Measurements from ENCODE around the gene PRAC2.

The PRAC2 gene

GRCh38 chr17:48732688-48733629, 10.0 kb downstream of the PRAC2 start:
- in situ Hi-C loops (cut with MboI; ENCODE audit: low sequenced_read_pairs): no loop called here

- in situ Hi-C loops (cut with MboI; ENCODE audit: low sequenced_read_pairs): no loop called here
Observed at GRCh38 chr17:48733632-48734328, 10.8 kb downstream of the PRAC2 start.

GRCh38 chr17:48734333-48735061, 11.5 kb downstream of the PRAC2 start:
- in situ Hi-C loops (cut with MboI; ENCODE audit: low sequenced_read_pairs): no loop called here

GRCh38 chr17:48735062-48735351, 12.0 kb downstream of the PRAC2 start:
- in situ Hi-C loops (cut with MboI; ENCODE audit: low sequenced_read_pairs): no loop called here

GRCh38 chr17:48737330-48738043, 14.5 kb downstream of the PRAC2 start:
- in situ Hi-C loops (cut with MboI; ENCODE audit: low sequenced_read_pairs): no loop called here

GRCh38 chr17:48738424-48738802, 15.4 kb downstream of the PRAC2 start:
- in situ Hi-C loops (cut with MboI; ENCODE audit: low sequenced_read_pairs): no loop called here

- in situ Hi-C loops (cut with MboI; ENCODE audit: low sequenced_read_pairs): no loop called here
Observed at GRCh38 chr17:48738803-48739526, 16.0 kb downstream of the PRAC2 start.

GRCh38 chr17:48740537-48740936, 17.6 kb downstream of the PRAC2 start:
- in situ Hi-C loops (cut with MboI; ENCODE audit: low sequenced_read_pairs): no loop called here

- in situ Hi-C loops (cut with MboI; ENCODE audit: low sequenced_read_pairs): no loop called here
Observed at GRCh38 chr17:48745381-48746275, 22.6 kb downstream of the PRAC2 start.

GRCh38 chr17:48746916-48747444, 24.0 kb downstream of the PRAC2 start:
- in situ Hi-C loops (cut with MboI; ENCODE audit: low sequenced_read_pairs): no loop called here

GRCh38 chr17:48747445-48748363, 24.7 kb downstream of the PRAC2 start:
- in situ Hi-C loops (cut with MboI; ENCODE audit: low sequenced_read_pairs): no loop called here

- in situ Hi-C loops (cut with MboI; ENCODE audit: low sequenced_read_pairs): no loop called here
Observed at GRCh38 chr17:48748718-48749566, 26.0 kb downstream of the PRAC2 start.

GRCh38 chr17:48749621-48750553, 26.9 kb downstream of the PRAC2 start:
- in situ Hi-C loops (cut with MboI; ENCODE audit: low sequenced_read_pairs): no loop called here

- in situ Hi-C loops (cut with MboI; ENCODE audit: low sequenced_read_pairs): no loop called here
Observed at GRCh38 chr17:48751172-48751571, 28.2 kb downstream of the PRAC2 start.

GRCh38 chr17:48751733-48752398, 28.9 kb downstream of the PRAC2 start:
- in situ Hi-C loops (cut with MboI; ENCODE audit: low sequenced_read_pairs): no loop called here

Data from HL-60/S4 treated with phorbol 12-myristate 13-acetate at 8.2 ng/mL for 4 days and 3 days (cell line).